HG03520 (cell line): ENCODE results near the gene LPAR3.

ENCODE experiments used
- ATAC-seq: cut with Tn5 transposase; IDR thresholded peaks from one replicate; pipeline ENCODE4 v1.9.1; 2021; ENCODE audit warnings: mild to moderate bottlenecking, moderate library complexity; ENCODE audit not compliant: unreplicated experiment

The LPAR3 gene

GRCh38 chr1:84859866-84860265, 33.1 kb downstream of the LPAR3 start:
- no peak for ATAC-seq

- ATAC-seq: no peak
Observed at GRCh38 chr1:84857906-84858305, 35.1 kb downstream of the LPAR3 start.

GRCh38 chr1:84856726-84857270, 36.2 kb downstream of the LPAR3 start:
- ATAC-seq: no peak

- ATAC-seq: no peak
Observed at GRCh38 chr1:84855691-84856630, 37.0 kb downstream of the LPAR3 start.

GRCh38 chr1:84855168-84855567, 37.8 kb downstream of the LPAR3 start:
- no peak for ATAC-seq

- ATAC-seq: peak; percentile 99
Observed at GRCh38 chr1:84853741-84854721, 39.0 kb downstream of the LPAR3 start.

GRCh38 chr1:84851839-84852238, 41.2 kb downstream of the LPAR3 start:
- ATAC-seq: no peak

GRCh38 chr1:84849357-84849975, 43.5 kb downstream of the LPAR3 start:
- no peak for ATAC-seq

GRCh38 chr1:84847253-84848250, 45.5 kb downstream of the LPAR3 start:
- ATAC-seq: peak; percentile 65

GRCh38 chr1:84846387-84846786, 46.6 kb downstream of the LPAR3 start:
- ATAC-seq: no peak

- no peak for ATAC-seq
Observed at GRCh38 chr1:84845357-84845756, 47.6 kb downstream of the LPAR3 start.

- no peak for ATAC-seq
Observed at GRCh38 chr1:84844094-84844493, 48.9 kb downstream of the LPAR3 start.

GRCh38 chr1:84842748-84843231, 50.2 kb downstream of the LPAR3 start:
- ATAC-seq: no peak

- no peak for ATAC-seq
Observed at GRCh38 chr1:84841971-84842370, 51.0 kb downstream of the LPAR3 start.

GRCh38 chr1:84840346-84840745, 52.7 kb downstream of the LPAR3 start:
- no peak for ATAC-seq

- ATAC-seq: no peak
Observed at GRCh38 chr1:84839544-84839943, 53.5 kb downstream of the LPAR3 start.

GRCh38 chr1:84836145-84836544, 56.9 kb downstream of the LPAR3 start:
- ATAC-seq: no peak

GRCh38 chr1:84835169-84835568, 57.8 kb downstream of the LPAR3 start:
- ATAC-seq: no peak

- ATAC-seq: no peak
Observed at GRCh38 chr1:84834419-84835064, 58.5 kb downstream of the LPAR3 start.
